HCT116 (cell line): ENCODE results near the gene RAD52. TPM values are rescaled to one million over a fixed set of nuclear protein-coding genes. Genes with fewer than 3 reads are reported as not detected.

ENCODE experiments used
- ATAC-seq: fragments of 200-7000 bp; cut with Tn5 transposase; 2 replicates; pipeline ENCODE4 v1.9.1; 2020; ENCODE audit warnings: mild to moderate bottlenecking, moderate library complexity
- BruUV-seq: library from RNA; stranded (reverse); fragments of 400-500 nt; replicated peaks from 2 replicates; lab custom pipeline; 2021; lab: Mats Ljungman, UMichigan
- CTCF ChIA-PET: fragments of 300-600 bp; sonication (Branson Sonifier 250); formaldehyde crosslinking; loops from one replicate; lab custom pipeline; 2021; ENCODE audit warnings: antibody characterized with exemption; lab: Charles Lee
- POLR2A ChIA-PET: fragments of 300-600, 350-600 bp; sonication (Branson Sonifier 250); formaldehyde crosslinking; loops from one replicate; lab custom pipeline; 2021; ENCODE audit warnings: antibody characterized with exemption; lab: Charles Lee
- RAD21 ChIA-PET, 2 experiments: fragments of 300-600 bp; sonication (Branson Sonifier 250); formaldehyde crosslinking; loops; one replicate each; lab custom pipeline; 2023; ENCODE audit warnings: low total read pairs in 2 of 2; ENCODE audit not compliant: uncharacterized antibody in 2 of 2, unreplicated experiment in 2 of 2, low non-redundant PET in 1 of 2; lab: Charles Lee
- DNase-seq: peaks from one replicate; pipeline ENCODE4 v3.0.0-alpha.2; 2010; ENCODE audit warnings: low read depth, low spot score
- H2AFZ ChIP-seq: fragments of 200-600 bp; shearing (Covaris generic), sonication (generic); 2 replicates; pipeline ENCODE4 v1.6.1; 2017; ENCODE audit warnings: low read depth, mixed run types, mixed read lengths, antibody characterized with exemption, low read length; ENCODE audit not compliant: poor library complexity, severe bottlenecking
- H3K27ac ChIP-seq: 2 replicates; pipeline ENCODE4 v1.5.1; 2012; ENCODE audit warnings: low read depth, low read length
- H3K27me3 ChIP-seq: fragments of 200-600 bp; sonication (generic); 2 replicates; pipeline ENCODE4 v1.6.1; 2016; ENCODE audit warnings: mixed run types, low read length, mixed read lengths; ENCODE audit not compliant: insufficient read depth
- H3K36me3 ChIP-seq, 2 experiments: fragments of 200-500 bp in 1 of 2; fragments of 200-600 bp in 1 of 2; sonication (Bioruptor generic) in 1 of 2; sonication (generic) in 1 of 2; 2 replicates each; pipeline versions ENCODE4 v1.5.1 to v1.6.1; 2014 to 2016; ENCODE audit warnings: low read length in 2 of 2, inconsistent platforms in 1 of 2, mixed read lengths in 1 of 2, mixed run types in 1 of 2; ENCODE audit not compliant: insufficient read depth in 2 of 2, control insufficient read depth in 1 of 2
- H3K4me1 ChIP-seq, 2 experiments: fragments of 200-600 bp in 1 of 2; sonication (generic) in 1 of 2; 2 replicates each; pipeline versions ENCODE4 v1.5.1 to v1.6.1; 2012 to 2017; ENCODE audit warnings: low read length in 2 of 2, inconsistent platforms in 1 of 2, mild to moderate bottlenecking in 1 of 2, mixed read lengths in 1 of 2, mixed run types in 1 of 2, moderate library complexity in 1 of 2; ENCODE audit not compliant: insufficient read depth in 2 of 2, control insufficient read depth in 1 of 2
- H3K4me2 ChIP-seq: fragments of 200-600 bp; sonication (generic); 2 replicates; pipeline ENCODE4 v1.6.1; 2017; ENCODE audit warnings: mixed run types, low read length, mixed read lengths
- H3K4me3 ChIP-seq, 2 experiments: fragments of 200-600 bp in 1 of 2; sonication (generic) in 1 of 2; replicated peaks in 1 of 2; 2 replicates each; pipeline ENCODE4 v1.5.1; 2011 to 2016; ENCODE audit warnings: low read length in 2 of 2, control low read depth in 1 of 2, low read depth in 1 of 2, mild to moderate bottlenecking in 1 of 2, mixed read lengths in 1 of 2, mixed run types in 1 of 2
- H3K79me2 ChIP-seq: fragments of 200-600 bp; sonication (generic); 2 replicates; pipeline ENCODE4 v1.6.1; 2017; ENCODE audit warnings: mild to moderate bottlenecking, mixed run types, low read length, moderate library complexity, mixed read lengths; ENCODE audit not compliant: insufficient read depth
- H3K9ac ChIP-seq: fragments of 200-600 bp; sonication (generic); 2 replicates; pipeline ENCODE4 v1.6.1; 2016; ENCODE audit warnings: low read length, mixed read lengths
- H3K9me2 ChIP-seq: fragments of 200-600 bp; sonication (generic), shearing (Covaris generic); 2 replicates; pipeline ENCODE4 v1.6.1; 2017; ENCODE audit warnings: mixed run types, mild to moderate bottlenecking, moderate library complexity; ENCODE audit not compliant: insufficient read depth
- H3K9me3 ChIP-seq, 2 experiments: fragments of 200-500 bp in 1 of 2; fragments of 200-600 bp in 1 of 2; sonication (Bioruptor generic) in 1 of 2; sonication (generic) in 1 of 2; 2 replicates each; pipeline ENCODE4 v1.6.1; 2014 to 2017; ENCODE audit warnings: low read length in 2 of 2, mixed read lengths in 2 of 2, inconsistent platforms in 1 of 2, low read depth in 1 of 2, mild to moderate bottlenecking in 1 of 2, mixed run types in 1 of 2, moderate library complexity in 1 of 2; ENCODE audit not compliant: control insufficient read depth in 1 of 2, insufficient read depth in 1 of 2
- H4K20me1 ChIP-seq: fragments of 200-600 bp; sonication (generic), shearing (Covaris generic); 2 replicates; pipeline ENCODE4 v1.6.1; 2017; ENCODE audit warnings: mixed run types, mild to moderate bottlenecking, moderate library complexity; ENCODE audit not compliant: insufficient read depth
- CTCF ChIP-seq, 3 experiments: fragments of 200-600 bp in 1 of 3; sonication (generic) in 1 of 3; IDR thresholded peaks in 2 of 3; conservative IDR thresholded peaks in 1 of 3; 2 replicates each; pipeline ENCODE4 v1.5.1; 2012 to 2017; ENCODE audit warnings: low read depth in 2 of 3, low read length in 2 of 3, antibody characterized with exemption in 1 of 3, borderline replicate concordance in 1 of 3, control low read depth in 1 of 3, mild to moderate bottlenecking in 1 of 3, mixed read lengths in 1 of 3, mixed run types in 1 of 3, moderate library complexity in 1 of 3; ENCODE audit not compliant: insufficient read depth in 1 of 3
- EGR1 ChIP-seq: IDR thresholded peaks from 2 replicates; pipeline ENCODE4 v1.6.1; 2012; ENCODE audit warnings: low read depth
- EZH2 ChIP-seq: fragments of 200-600 bp; sonication (generic); IDR thresholded peaks from 2 replicates; pipeline ENCODE4 v1.6.1; 2017; ENCODE audit warnings: antibody characterized with exemption, mixed run types
- FOSL1 ChIP-seq: IDR thresholded peaks from 2 replicates; pipeline ENCODE4 v1.6.1; 2012; ENCODE audit warnings: low read depth
- POLR2AphosphoS5 ChIP-seq: IDR thresholded peaks from 2 replicates; pipeline ENCODE4 v1.6.1; 2011; ENCODE audit warnings: mild to moderate bottlenecking, low read depth, low read length, moderate library complexity
- RAD21 ChIP-seq: IDR thresholded peaks from 2 replicates; pipeline ENCODE4 v1.6.1; 2012; ENCODE audit warnings: low read depth, mild to moderate bottlenecking
- SIN3A ChIP-seq: IDR thresholded peaks from 2 replicates; pipeline ENCODE4 v1.6.1; 2012; ENCODE audit warnings: low read depth
- SP1 ChIP-seq: IDR thresholded peaks from 2 replicates; pipeline ENCODE4 v1.6.1; 2012; ENCODE audit warnings: low read depth
- SRF ChIP-seq: IDR thresholded peaks from 2 replicates; pipeline ENCODE4 v1.6.1; 2012; ENCODE audit warnings: low read depth
- TCF7L2 ChIP-seq: IDR thresholded peaks from 2 replicates; pipeline ENCODE4 v1.7.0; 2011; ENCODE audit warnings: borderline replicate concordance, inconsistent platforms; ENCODE audit not compliant: insufficient read depth, insufficient read length; ENCODE audit errors: extremely low read depth
- ZFX ChIP-seq: fragments of 450-650 bp; IDR thresholded peaks from 2 replicates; pipeline ENCODE4 v1.6.1; 2017
- intact Hi-C: fragments of 100-400 bp; cut with micrococcal nuclease; formaldehyde crosslinking; loops from 2 replicates; pipeline ENCODE4 v1.10.0; 2022
- total RNA-seq: library from RNA; stranded (reverse); gene quantifications from one replicate; pipeline ENCODE4 v1.2.1, GENCODE V29; 2021; ENCODE audit not compliant: unreplicated experiment
- TF ChIP-seq, protein P1 (sequence below): IDR thresholded peaks from 2 replicates; pipeline ENCODE4 v1.6.1; 2012; ENCODE audit warnings: low read depth
- TF ChIP-seq, protein P2 (sequence below): IDR thresholded peaks from 2 replicates; pipeline ENCODE4 v1.6.1; 2012

RAD52 gene
- total RNA-seq, 1 experiment from 2014 or later: 24.4 TPM

DNA sequence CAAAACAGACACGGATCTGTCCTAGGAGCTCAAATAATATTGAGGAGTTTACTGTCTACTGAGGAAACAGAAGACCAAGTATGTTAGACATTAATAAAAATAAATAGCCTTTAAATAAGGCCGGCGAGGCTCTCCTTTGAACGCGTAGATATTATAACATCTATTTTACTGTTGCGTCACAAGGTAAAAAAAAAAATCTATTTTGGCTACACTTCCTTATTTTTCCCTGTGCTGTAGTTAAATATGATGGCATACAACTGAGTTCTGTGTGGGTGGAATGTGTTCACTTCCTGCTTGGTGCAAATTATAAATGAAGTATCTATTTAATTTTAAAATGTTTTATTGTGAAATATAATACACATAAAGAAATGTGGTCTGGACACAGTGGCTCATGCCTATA lies 17.2 kb upstream of the RAD52 start:
- H3K79me2 ChIP-seq: no peaks in the 10 kb centered on the region
- no peaks in the 10 kb centered on the region for H3K36me3 ChIP-seq
- CTCF ChIA-PET: no interaction called here
- peaks cover 3 to 13% of the 10 kb centered on the region in 2 experiments; a peak in 3 of 4 replicates for H3K4me1 ChIP-seq
- DNase-seq: no peak
- no peak overlapping the region for H3K9ac ChIP-seq
- POLR2A ChIA-PET: no interaction called here
- TF ChIP-seq POLR2AphosphoS5: no peak
- TF ChIP-seq, protein P1, sequence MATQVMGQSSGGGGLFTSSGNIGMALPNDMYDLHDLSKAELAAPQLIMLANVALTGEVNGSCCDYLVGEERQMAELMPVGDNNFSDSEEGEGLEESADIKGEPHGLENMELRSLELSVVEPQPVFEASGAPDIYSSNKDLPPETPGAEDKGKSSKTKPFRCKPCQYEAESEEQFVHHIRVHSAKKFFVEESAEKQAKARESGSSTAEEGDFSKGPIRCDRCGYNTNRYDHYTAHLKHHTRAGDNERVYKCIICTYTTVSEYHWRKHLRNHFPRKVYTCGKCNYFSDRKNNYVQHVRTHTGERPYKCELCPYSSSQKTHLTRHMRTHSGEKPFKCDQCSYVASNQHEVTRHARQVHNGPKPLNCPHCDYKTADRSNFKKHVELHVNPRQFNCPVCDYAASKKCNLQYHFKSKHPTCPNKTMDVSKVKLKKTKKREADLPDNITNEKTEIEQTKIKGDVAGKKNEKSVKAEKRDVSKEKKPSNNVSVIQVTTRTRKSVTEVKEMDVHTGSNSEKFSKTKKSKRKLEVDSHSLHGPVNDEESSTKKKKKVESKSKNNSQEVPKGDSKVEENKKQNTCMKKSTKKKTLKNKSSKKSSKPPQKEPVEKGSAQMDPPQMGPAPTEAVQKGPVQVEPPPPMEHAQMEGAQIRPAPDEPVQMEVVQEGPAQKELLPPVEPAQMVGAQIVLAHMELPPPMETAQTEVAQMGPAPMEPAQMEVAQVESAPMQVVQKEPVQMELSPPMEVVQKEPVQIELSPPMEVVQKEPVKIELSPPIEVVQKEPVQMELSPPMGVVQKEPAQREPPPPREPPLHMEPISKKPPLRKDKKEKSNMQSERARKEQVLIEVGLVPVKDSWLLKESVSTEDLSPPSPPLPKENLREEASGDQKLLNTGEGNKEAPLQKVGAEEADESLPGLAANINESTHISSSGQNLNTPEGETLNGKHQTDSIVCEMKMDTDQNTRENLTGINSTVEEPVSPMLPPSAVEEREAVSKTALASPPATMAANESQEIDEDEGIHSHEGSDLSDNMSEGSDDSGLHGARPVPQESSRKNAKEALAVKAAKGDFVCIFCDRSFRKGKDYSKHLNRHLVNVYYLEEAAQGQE: no peak
- no peak for TF ChIP-seq FOSL1
- TF ChIP-seq, protein P2, sequence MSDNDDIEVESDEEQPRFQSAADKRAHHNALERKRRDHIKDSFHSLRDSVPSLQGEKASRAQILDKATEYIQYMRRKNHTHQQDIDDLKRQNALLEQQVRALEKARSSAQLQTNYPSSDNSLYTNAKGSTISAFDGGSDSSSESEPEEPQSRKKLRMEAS: no peak
- TF ChIP-seq EZH2: no peak
- no peak for TF ChIP-seq RAD21
- TF ChIP-seq EGR1: no peak
- TF ChIP-seq ZFX: no peak
- no peak for TF ChIP-seq SIN3A
- TF ChIP-seq SRF: no peak
- no peak for TF ChIP-seq CTCF (IDR thresholded peaks at IDR 0.05 in 2 of 3, conservative IDR thresholded peaks at IDR 0.05 in 1 of 3; ENCODE audit: borderline replicate concordance in 1 of 3, insufficient read depth in 1 of 3, low read depth in 2 of 3, low read length in 2 of 3)
- no peak for TF ChIP-seq SP1
- TF ChIP-seq TCF7L2: no peak
- H3K9me3 ChIP-seq: no peaks in the 10 kb centered on the region
- no peaks in the 10 kb centered on the region for H3K9me2 ChIP-seq
- no peaks in the 10 kb centered on the region for H3K27me3 ChIP-seq
- H3K4me2 ChIP-seq: no peak overlapping the region
- H4K20me1 ChIP-seq: no peaks in the 10 kb centered on the region
- H2AFZ ChIP-seq: no peak overlapping the region
- RAD21 ChIA-PET: no interaction called here
- H3K4me3 ChIP-seq: no peak overlapping the region
- intact Hi-C loops: no loop called here
- BruUV-seq: no TSS peak
- ATAC-seq: no peak
- no peak overlapping the region for H3K27ac ChIP-seq
